Neural cell (in vitro differentiated cells): ENCODE measurements around the gene ARL5A.

Source experiments
- EP300 ChIP-seq: fragments of 450-650 bp; conservative IDR thresholded peaks from 2 replicates; pipeline ENCODE4 v1.6.1; 2014; ENCODE audit warnings: antibody characterized with exemption, mild to moderate bottlenecking, moderate library complexity; ENCODE audit not compliant: poor library complexity, severe bottlenecking
- EZH2 ChIP-seq: fragments of 200-600, 300-800 bp; shearing (Covaris generic), sonication (generic); IDR thresholded peaks from 2 replicates; pipeline ENCODE4 v1.6.1; 2014; ENCODE audit warnings: antibody characterized with exemption, low read length, borderline replicate concordance, mild to moderate bottlenecking; ENCODE audit not compliant: insufficient read depth, poor library complexity, severe bottlenecking
- POLR2AphosphoS5 ChIP-seq: IDR thresholded peaks from 2 replicates; pipeline ENCODE4 v1.6.1; 2012
- TAF1 ChIP-seq: IDR thresholded peaks from 2 replicates; pipeline ENCODE4 v1.6.1; 2012; ENCODE audit warnings: low read depth
- TF ChIP-seq, protein P1 (sequence below): IDR thresholded peaks from 2 replicates; pipeline ENCODE4 v1.6.1; 2012; ENCODE audit warnings: borderline replicate concordance
- TF ChIP-seq, protein P2 (sequence below): fragments of 450-650 bp; IDR thresholded peaks from 2 replicates; pipeline ENCODE4 v1.5.1; 2014; ENCODE audit warnings: antibody characterized with exemption, mild to moderate bottlenecking, moderate library complexity; ENCODE audit not compliant: poor library complexity, severe bottlenecking

DNA sequence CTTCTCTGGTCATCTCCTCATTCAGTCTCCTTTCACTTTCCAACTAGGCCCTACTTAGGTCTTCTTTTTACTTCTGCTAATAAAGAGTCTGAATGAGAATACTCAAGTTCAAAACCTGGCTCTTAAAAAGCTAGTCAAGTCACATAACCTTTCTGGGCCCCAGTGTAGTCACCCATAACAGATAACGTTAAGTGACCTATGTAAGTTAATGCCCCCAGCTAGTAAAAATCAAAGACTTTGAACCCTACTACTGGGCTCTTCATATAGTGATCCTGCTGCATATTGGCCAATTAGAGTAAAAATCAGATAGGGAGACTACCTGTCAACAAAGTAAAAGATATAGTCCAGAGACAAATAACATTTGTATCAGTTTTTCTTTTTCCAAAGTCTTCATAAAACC is 17.7 kb downstream of the ARL5A start:
- TF ChIP-seq, protein P1, sequence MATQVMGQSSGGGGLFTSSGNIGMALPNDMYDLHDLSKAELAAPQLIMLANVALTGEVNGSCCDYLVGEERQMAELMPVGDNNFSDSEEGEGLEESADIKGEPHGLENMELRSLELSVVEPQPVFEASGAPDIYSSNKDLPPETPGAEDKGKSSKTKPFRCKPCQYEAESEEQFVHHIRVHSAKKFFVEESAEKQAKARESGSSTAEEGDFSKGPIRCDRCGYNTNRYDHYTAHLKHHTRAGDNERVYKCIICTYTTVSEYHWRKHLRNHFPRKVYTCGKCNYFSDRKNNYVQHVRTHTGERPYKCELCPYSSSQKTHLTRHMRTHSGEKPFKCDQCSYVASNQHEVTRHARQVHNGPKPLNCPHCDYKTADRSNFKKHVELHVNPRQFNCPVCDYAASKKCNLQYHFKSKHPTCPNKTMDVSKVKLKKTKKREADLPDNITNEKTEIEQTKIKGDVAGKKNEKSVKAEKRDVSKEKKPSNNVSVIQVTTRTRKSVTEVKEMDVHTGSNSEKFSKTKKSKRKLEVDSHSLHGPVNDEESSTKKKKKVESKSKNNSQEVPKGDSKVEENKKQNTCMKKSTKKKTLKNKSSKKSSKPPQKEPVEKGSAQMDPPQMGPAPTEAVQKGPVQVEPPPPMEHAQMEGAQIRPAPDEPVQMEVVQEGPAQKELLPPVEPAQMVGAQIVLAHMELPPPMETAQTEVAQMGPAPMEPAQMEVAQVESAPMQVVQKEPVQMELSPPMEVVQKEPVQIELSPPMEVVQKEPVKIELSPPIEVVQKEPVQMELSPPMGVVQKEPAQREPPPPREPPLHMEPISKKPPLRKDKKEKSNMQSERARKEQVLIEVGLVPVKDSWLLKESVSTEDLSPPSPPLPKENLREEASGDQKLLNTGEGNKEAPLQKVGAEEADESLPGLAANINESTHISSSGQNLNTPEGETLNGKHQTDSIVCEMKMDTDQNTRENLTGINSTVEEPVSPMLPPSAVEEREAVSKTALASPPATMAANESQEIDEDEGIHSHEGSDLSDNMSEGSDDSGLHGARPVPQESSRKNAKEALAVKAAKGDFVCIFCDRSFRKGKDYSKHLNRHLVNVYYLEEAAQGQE, result no peak
- TF ChIP-seq, protein P2, sequence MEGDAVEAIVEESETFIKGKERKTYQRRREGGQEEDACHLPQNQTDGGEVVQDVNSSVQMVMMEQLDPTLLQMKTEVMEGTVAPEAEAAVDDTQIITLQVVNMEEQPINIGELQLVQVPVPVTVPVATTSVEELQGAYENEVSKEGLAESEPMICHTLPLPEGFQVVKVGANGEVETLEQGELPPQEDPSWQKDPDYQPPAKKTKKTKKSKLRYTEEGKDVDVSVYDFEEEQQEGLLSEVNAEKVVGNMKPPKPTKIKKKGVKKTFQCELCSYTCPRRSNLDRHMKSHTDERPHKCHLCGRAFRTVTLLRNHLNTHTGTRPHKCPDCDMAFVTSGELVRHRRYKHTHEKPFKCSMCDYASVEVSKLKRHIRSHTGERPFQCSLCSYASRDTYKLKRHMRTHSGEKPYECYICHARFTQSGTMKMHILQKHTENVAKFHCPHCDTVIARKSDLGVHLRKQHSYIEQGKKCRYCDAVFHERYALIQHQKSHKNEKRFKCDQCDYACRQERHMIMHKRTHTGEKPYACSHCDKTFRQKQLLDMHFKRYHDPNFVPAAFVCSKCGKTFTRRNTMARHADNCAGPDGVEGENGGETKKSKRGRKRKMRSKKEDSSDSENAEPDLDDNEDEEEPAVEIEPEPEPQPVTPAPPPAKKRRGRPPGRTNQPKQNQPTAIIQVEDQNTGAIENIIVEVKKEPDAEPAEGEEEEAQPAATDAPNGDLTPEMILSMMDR, result no peak
- TF ChIP-seq EZH2 (no peak), POLR2AphosphoS5 (no peak), TAF1 (no peak), EP300 (no peak)
